Colonic mucosa (tissue), 4 donors: Measurements from ENCODE around the gene SUFU. TPM values are rescaled to one million over a fixed set of nuclear protein-coding genes. Genes with fewer than 3 reads are reported as not detected.

ENCODE experiments used
- DNase-seq: peaks from one replicate; pipeline ENCODE4 v3.0.0-alpha.2; 2020
- H3K27ac ChIP-seq: fragments of 200-600 bp; one replicate; pipeline ENCODE4 v1.8.0; 2021
- H3K27me3 ChIP-seq: fragments of 200-600 bp; one replicate; pipeline ENCODE4 v1.8.0; 2021
- H3K36me3 ChIP-seq: fragments of 200-600 bp; one replicate; pipeline ENCODE4 v1.8.0; 2021
- H3K4me1 ChIP-seq: fragments of 200-600 bp; one replicate; pipeline ENCODE4 v1.8.0; 2021; ENCODE audit warnings: mild to moderate bottlenecking
- H3K4me3 ChIP-seq: fragments of 200-600 bp; one replicate; pipeline ENCODE4 v1.8.0; 2021
- H3K9ac ChIP-seq, 2 donors: one replicate each; pipeline ENCODE4 v1.7.0; 2013; ENCODE audit warnings: control low read depth in 2 of 2, low read depth in 2 of 2, low read length in 2 of 2
- H3K9me3 ChIP-seq: fragments of 200-600 bp; one replicate; pipeline ENCODE4 v1.8.0; 2021
- CTCF ChIP-seq: fragments of 200-600 bp; IDR thresholded peaks from one replicate; pipeline ENCODE4 v1.8.0; 2022; ENCODE audit warnings: antibody characterized with exemption, mild to moderate bottlenecking
- intact Hi-C: fragments of 100-400 bp; cut with DNase I; formaldehyde crosslinking; loops from one replicate; pipeline ENCODE4 v1.14.1; 2022
- total RNA-seq, 2 donors: library from RNA; stranded (reverse); fragmentation: NEBNext Ultra II Directional in 1 of 2; extraction: Animal tissue kit (Norgen Biotek cat#: 25700) in 1 of 2; gene quantifications; one replicate each; pipeline ENCODE4 v1.2.1, GENCODE V29; 2021
- donor health status: healthy.
- donor health status: DM: no; HTN: no; CAD: no.
- donor health status: DM: no; HTN: no; CAD: no.

SUFU gene
- total RNA-seq, 2 donors from 2014 or later: 7.6 to 8.6 TPM

GRCh38 chr10:102619281-102619981, 115.7 kb downstream of the SUFU start:
- Histone ChIP-seq H3K9ac (no peak overlapping the region), H3K36me3 (no peaks in the 10 kb centered on the region), H3K27me3 (no peaks in the 10 kb centered on the region), H3K9me3 (no peaks in the 10 kb centered on the region), H3K4me3 (no peak overlapping the region), H3K27ac (no peak overlapping the region), H3K4me1 (peaks cover 9% of the 10 kb centered on the region)
- DNase-seq: no peak
- intact Hi-C loops: no loop called here
- no peak for TF ChIP-seq CTCF

- Histone ChIP-seq H3K9ac (peak overlapping the region in 1 of 2 donors; percentile 16), H3K9me3 (no peaks in the 10 kb centered on the region), H3K4me3 (no peak overlapping the region), H3K27ac (peak overlapping the region; percentile 29), H3K36me3 (no peaks in the 10 kb centered on the region), H3K4me1 (peaks cover 9% of the 10 kb centered on the region), H3K27me3 (no peaks in the 10 kb centered on the region)
- intact Hi-C loops: no loop called here
- TF ChIP-seq CTCF: no peak
- no peak for DNase-seq
Observed at GRCh38 chr10:102620138-102620590, 116.4 kb downstream of the SUFU start.

GRCh38 chr10:102620591-102621442, 117.0 kb downstream of the SUFU start:
- intact Hi-C loops: no loop called here
- H3K9ac ChIP-seq: peak overlapping the region in 1 of 2 donors; percentile 16
- H3K4me3 ChIP-seq: no peak overlapping the region
- peak overlapping the region; percentile 29 for H3K27ac ChIP-seq
- no peak for TF ChIP-seq CTCF
- no peaks in the 10 kb centered on the region for H3K9me3 ChIP-seq
- H3K36me3 ChIP-seq: no peaks in the 10 kb centered on the region
- H3K27me3 ChIP-seq: no peaks in the 10 kb centered on the region
- DNase-seq: no peak
- H3K4me1 ChIP-seq: peaks cover 9% of the 10 kb centered on the region

- Histone ChIP-seq H3K27me3 (no peaks in the 10 kb centered on the region), H3K27ac (no peak overlapping the region), H3K4me3 (no peak overlapping the region), H3K4me1 (peaks cover 9% of the 10 kb centered on the region), H3K36me3 (no peaks in the 10 kb centered on the region), H3K9ac (no peak overlapping the region), H3K9me3 (no peaks in the 10 kb centered on the region)
- TF ChIP-seq CTCF: no peak
- no peak for DNase-seq
- intact Hi-C loops: no loop called here
Observed at GRCh38 chr10:102621443-102622325, 117.9 kb downstream of the SUFU start.

- intact Hi-C loops: no loop called here
- Histone ChIP-seq H3K9me3 (no peaks in the 10 kb centered on the region), H3K27ac (no peak overlapping the region), H3K36me3 (no peaks in the 10 kb centered on the region), H3K9ac (no peak overlapping the region), H3K4me1 (peaks cover 13% of the 10 kb centered on the region), H3K4me3 (no peak overlapping the region), H3K27me3 (no peaks in the 10 kb centered on the region)
- no peak for DNase-seq
- TF ChIP-seq CTCF: no peak
Observed at GRCh38 chr10:102624094-102624493, 120.3 kb downstream of the SUFU start.
